Right lobe of liver (tissue), 6 donors: ENCODE measurements around the gene CTSH. TPM values are rescaled to one million over a fixed set of nuclear protein-coding genes. Genes with fewer than 3 reads are reported as not detected.

Experiments used
- ATAC-seq, 4 donors: fragments of 200-7000 bp; cut with Tn5 transposase; one replicate each; pipeline ENCODE4 v1.9.1; 2020; ENCODE audit warnings: mild to moderate bottlenecking in 4 of 4, moderate library complexity in 4 of 4
- DNase-seq, 3 donors: peaks; one replicate each; pipeline ENCODE4 v3.0.0-alpha.2; 2020
- H3K27ac ChIP-seq, 3 donors: fragments of 200-600 bp; one replicate each; pipeline ENCODE4 v1.8.0; 2022
- H3K27me3 ChIP-seq, 2 donors: fragments of 200-600 bp; one replicate each; pipeline ENCODE4 v1.8.0; 2022
- H3K36me3 ChIP-seq, 4 donors: fragments of 200-600 bp; sonication (generic) in 1 of 4; one replicate each; pipeline versions ENCODE4 v1.5.1 to v1.8.0; 2017 to 2022; ENCODE audit warnings: control low read depth in 1 of 4
- H3K4me1 ChIP-seq, 4 donors: fragments of 200-600 bp; sonication (generic) in 1 of 4; one replicate each; pipeline versions ENCODE4 v1.5.1 to v1.8.0; 2017 to 2022; ENCODE audit warnings: control low read depth in 1 of 4
- H3K4me3 ChIP-seq, 3 donors: fragments of 200-600 bp; one replicate each; pipeline ENCODE4 v1.8.0; 2022
- H3K9me3 ChIP-seq, 4 donors: fragments of 200-600 bp; sonication (generic) in 1 of 4; one replicate each; pipeline versions ENCODE4 v1.5.1 to v1.8.0; 2017 to 2022; ENCODE audit warnings: control low read depth in 1 of 4
- POLR2A ChIP-seq: fragments of 450-650 bp; IDR thresholded peaks from one replicate; pipeline ENCODE4 v1.6.1; 2017; ENCODE audit warnings: antibody characterized with exemption, mild to moderate bottlenecking
- WGBS: methylation state at CpG from one replicate; pipeline ENCODE4 v1.1.6; 2018; ENCODE audit warnings: low coverage, low lambda C conversion rate; ENCODE audit not compliant: insufficient coverage; ENCODE audit errors: missing lambda C conversion rate; 5-methylcytosine and 5-hydroxymethylcytosine counted together
- intact Hi-C, 2 donors: fragments of 100-400 bp; cut with DNase I; formaldehyde crosslinking; loops; one replicate each; pipeline versions ENCODE4 v1.11.2 to v1.14.1; 2022
- total RNA-seq, 6 experiments: library from RNA; depleted of rRNA in 2 of 6; stranded (reverse); fragments of >200 nt in 2 of 6; fragmentation: NEBNext Ultra II Directional in 3 of 6; extraction: Animal tissue kit (Norgen Biotek cat#: 25700) in 3 of 6; gene quantifications; one replicate each; pipeline versions ENCODE4 v1.1.0 to v1.2.4, GENCODE V29; 2016 to 2023
- TF ChIP-seq, protein P1 (sequence below), 4 donors: fragments of 200-600 bp in 3 of 4; fragments of 450-650 bp in 1 of 4; IDR thresholded peaks; one replicate each; pipeline versions ENCODE4 v1.5.1 to v1.8.0; 2016 to 2022; ENCODE audit warnings: antibody characterized with exemption in 4 of 4, mild to moderate bottlenecking in 2 of 4
- donor health status: DM: no; HTN: yes; CAD: no.
- donor health status: DM: no; HTN: no; CAD: no.
- donor health status: DM: no; HTN: no; CAD: no.
- donor health status: DM: no; HTN: yes; CAD: no.
- donor health status: DM: no; HTN: yes; CAD: no.

The CTSH gene
- total RNA-seq, 6 experiments from 2014 or later, result 32.0 to 183 (median 98.1) TPM

DNA sequence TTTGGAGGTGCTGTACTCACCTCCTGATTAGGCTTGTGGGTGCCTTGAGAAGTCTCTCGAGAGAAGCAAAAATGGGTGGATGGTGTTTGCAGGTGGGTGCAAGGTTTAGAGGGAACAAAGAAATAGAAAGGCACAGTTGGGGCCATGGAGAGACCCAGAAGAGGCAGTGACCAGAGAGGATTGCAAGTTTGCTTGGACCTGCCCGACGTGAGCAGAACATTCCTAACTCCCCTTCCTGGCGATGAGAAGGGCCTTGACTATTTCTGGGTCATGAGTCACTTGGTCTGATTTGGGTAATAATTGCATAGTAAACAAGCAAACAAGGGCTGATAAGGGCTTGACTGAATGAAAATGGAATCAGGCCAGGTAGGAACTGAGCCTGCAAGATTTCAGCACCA, 7.0 kb upstream of the CTSH start:
- intact Hi-C loops, result no loop called here
- Histone ChIP-seq H3K27ac (peak overlapping the region; percentile 83 to 96 (median 95)), H3K4me3 (no peak overlapping the region), H3K9me3 (no peaks in the 10 kb centered on the region), H3K4me1 (peaks cover 0 to 49% (median 22%) of the 10 kb centered on the region in 4 donors), H3K36me3 (no peaks in the 10 kb centered on the region), H3K27me3 (no peaks in the 10 kb centered on the region)
- DNase-seq, result no peak
- ATAC-seq, result peak; percentile 71 to 86 (median 79)
- WGBS, result 28% methylated on average over 4 of the region's 4 CpGs
- no peak for TF ChIP-seq POLR2A
- TF ChIP-seq, protein P1, sequence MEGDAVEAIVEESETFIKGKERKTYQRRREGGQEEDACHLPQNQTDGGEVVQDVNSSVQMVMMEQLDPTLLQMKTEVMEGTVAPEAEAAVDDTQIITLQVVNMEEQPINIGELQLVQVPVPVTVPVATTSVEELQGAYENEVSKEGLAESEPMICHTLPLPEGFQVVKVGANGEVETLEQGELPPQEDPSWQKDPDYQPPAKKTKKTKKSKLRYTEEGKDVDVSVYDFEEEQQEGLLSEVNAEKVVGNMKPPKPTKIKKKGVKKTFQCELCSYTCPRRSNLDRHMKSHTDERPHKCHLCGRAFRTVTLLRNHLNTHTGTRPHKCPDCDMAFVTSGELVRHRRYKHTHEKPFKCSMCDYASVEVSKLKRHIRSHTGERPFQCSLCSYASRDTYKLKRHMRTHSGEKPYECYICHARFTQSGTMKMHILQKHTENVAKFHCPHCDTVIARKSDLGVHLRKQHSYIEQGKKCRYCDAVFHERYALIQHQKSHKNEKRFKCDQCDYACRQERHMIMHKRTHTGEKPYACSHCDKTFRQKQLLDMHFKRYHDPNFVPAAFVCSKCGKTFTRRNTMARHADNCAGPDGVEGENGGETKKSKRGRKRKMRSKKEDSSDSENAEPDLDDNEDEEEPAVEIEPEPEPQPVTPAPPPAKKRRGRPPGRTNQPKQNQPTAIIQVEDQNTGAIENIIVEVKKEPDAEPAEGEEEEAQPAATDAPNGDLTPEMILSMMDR (IDR thresholded peaks at IDR 0.05), result no peak

DNA sequence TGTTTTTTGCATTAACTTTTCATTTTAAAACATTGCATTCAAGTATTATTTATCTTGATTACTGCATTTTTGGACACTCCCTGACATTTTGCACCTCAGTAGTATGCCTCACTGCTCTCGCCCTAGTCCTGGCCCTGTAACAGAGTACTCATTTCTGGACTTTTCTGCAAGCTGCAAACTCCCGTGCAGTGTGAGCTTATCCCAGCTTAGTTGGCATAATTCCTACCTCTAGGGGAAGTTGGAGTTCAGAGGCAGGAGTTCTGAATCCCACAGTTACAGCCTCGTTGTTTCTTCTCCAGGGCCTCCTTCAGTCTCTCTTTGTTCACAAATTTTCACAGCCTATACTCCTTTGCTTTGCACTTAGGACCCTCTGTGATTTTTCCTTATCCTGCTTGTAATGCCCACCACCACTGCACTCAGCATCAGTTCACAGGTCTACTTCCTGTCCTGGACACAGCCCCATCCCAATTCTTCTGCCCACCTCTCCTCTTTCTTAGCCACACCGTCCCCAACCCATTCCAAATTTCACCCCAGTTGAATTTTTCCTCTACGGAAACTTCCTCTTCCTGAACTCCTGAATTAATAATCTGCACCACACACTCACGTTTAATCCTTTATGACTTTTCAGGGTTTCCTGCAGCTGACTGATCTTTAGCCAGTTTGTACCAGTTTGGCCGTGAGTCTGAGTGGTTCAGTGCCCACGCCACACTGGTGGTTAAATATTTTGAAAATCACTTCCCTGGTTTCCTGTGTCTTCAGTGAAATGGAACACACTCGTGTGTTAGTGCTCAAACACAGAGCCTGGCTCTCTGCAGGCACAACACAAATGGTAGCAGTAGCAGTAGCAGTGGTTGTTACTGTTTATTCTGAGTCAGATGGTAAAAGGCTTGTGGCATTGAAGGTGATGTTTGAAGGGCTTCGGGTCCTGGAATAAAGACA, 6.3 kb upstream of the CTSH start:
- Histone ChIP-seq H3K4me1 (peaks cover 0 to 49% (median 22%) of the 10 kb centered on the region in 4 donors), H3K27me3 (no peaks in the 10 kb centered on the region), H3K36me3 (no peaks in the 10 kb centered on the region), H3K27ac (peak overlapping the region; percentile 83 to 96 (median 95)), H3K4me3 (peak overlapping the region in 1 of 3 donors; percentile 5), H3K9me3 (no peaks in the 10 kb centered on the region)
- intact Hi-C loops, result no loop called here
- 23% methylated on average over 10 of the region's 10 CpGs for WGBS
- ATAC-seq, result peak; percentile 47 to 66 (median 58)
- no peak for TF ChIP-seq POLR2A
- TF ChIP-seq, protein P1 (IDR thresholded peaks at IDR 0.05), result peak in 3 of 4 donors; percentile 16 to 27 (median 24)
- DNase-seq, result no peak

DNA sequence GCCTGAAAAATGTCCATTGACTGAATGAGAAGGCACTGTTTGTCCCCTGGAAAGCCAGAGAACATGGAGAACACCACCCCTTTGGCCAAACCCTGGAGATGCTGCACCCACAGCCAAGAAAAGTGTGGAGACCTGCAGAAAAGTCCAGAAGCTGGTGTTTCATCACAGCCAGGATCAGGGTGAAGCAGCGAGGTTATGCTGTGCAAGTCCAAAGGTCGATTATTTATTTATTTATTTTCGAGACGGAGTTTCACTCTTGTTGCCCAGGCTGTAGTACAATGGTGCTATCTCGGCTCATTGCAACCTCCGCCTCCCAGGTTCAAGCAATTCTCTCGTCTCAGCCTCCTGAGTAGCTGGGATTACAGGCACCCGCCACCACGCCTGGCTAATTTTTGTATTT, 5.5 kb upstream of the CTSH start:
- intact Hi-C loops, result no loop called here
- Histone ChIP-seq H3K4me3 (peak overlapping the region in 1 of 3 donors; percentile 5), H3K4me1 (peaks cover 0 to 49% (median 22%) of the 10 kb centered on the region in 4 donors), H3K36me3 (no peaks in the 10 kb centered on the region), H3K27ac (peak overlapping the region; percentile 70 to 96 (median 95)), H3K9me3 (no peaks in the 10 kb centered on the region), H3K27me3 (no peaks in the 10 kb centered on the region)
- peak; percentile 13 for TF ChIP-seq POLR2A
- TF ChIP-seq, protein P1 (IDR thresholded peaks at IDR 0.05), result no peak
- DNase-seq (peak in 2 of 3 donors; percentile 77 to 84), ATAC-seq (peak; percentile 65 to 78 (median 72))
- WGBS, result 28% methylated on average over 9 of the region's 9 CpGs

DNA sequence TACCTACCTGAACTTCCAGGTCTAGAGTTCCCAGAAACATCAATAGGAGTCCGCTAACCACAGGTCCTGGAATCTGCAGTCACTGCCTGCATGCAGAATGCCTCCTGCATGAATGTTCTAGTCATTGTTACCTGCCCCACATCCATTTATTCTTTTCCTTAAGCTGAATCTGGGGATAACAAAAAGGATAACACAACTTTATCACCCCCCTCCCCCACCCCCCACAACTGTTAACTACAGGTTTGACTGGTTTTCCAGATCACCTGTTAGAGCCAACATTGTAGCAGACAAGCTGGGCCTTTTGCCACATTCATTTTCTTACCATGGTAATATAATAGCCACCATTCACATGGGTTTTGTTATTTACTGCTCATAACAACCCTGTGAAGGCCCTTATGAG, 4.6 kb upstream of the CTSH start:
- ATAC-seq (no peak), DNase-seq (no peak)
- H3K27me3 ChIP-seq, result no peaks in the 10 kb centered on the region
- intact Hi-C loops, result no loop called here
- H3K27ac ChIP-seq, result peak overlapping the region in 2 of 3 donors; percentile 95 to 96
- WGBS, result 0% methylated on average over 1 of the region's 1 CpG
- H3K9me3 ChIP-seq, result no peaks in the 10 kb centered on the region
- no peak for TF ChIP-seq POLR2A
- TF ChIP-seq, protein P1 (IDR thresholded peaks at IDR 0.05), result no peak
- peaks cover 0 to 49% (median 22%) of the 10 kb centered on the region in 4 donors for H3K4me1 ChIP-seq
- no peak overlapping the region for H3K4me3 ChIP-seq
- no peaks in the 10 kb centered on the region for H3K36me3 ChIP-seq
